Tibial nerve (tissue), 4 donors: ENCODE data around the gene FNDC4. TPM values are rescaled to one million over a fixed set of nuclear protein-coding genes. Genes with fewer than 3 reads are reported as not detected.

Experiments
- DNase-seq, 2 donors: peaks; one replicate each; pipeline ENCODE4 v3.0.0-alpha.2; 2019; ENCODE audit warnings: low spot score in 2 of 2
- H3K27ac ChIP-seq, 4 donors: fragments of 200-600 bp; sonication (generic) in 3 of 4; one replicate each; pipeline ENCODE4 v1.5.1; 2017 to 2019; ENCODE audit warnings: mild to moderate bottlenecking in 1 of 4
- H3K27me3 ChIP-seq, 2 donors: fragments of 200-600 bp; sonication (generic) in 1 of 2; one replicate each; pipeline versions ENCODE4 v1.5.1 to v1.6.0; 2017 to 2019
- H3K36me3 ChIP-seq, 3 donors: fragments of 200-600 bp; sonication (generic); one replicate each; pipeline ENCODE4 v1.5.1; 2018 to 2019
- H3K4me1 ChIP-seq, 4 donors: fragments of 200-600 bp; sonication (generic) in 3 of 4; one replicate each; pipeline ENCODE4 v1.5.1; 2017 to 2019
- H3K4me3 ChIP-seq, 4 donors: fragments of 200-600 bp; sonication (generic) in 3 of 4; one replicate each; pipeline ENCODE4 v1.5.1; 2017 to 2019; ENCODE audit warnings: mild to moderate bottlenecking in 1 of 4, moderate library complexity in 1 of 4
- H3K9me3 ChIP-seq, 4 donors: fragments of 200-600 bp; sonication (generic) in 3 of 4; one replicate each; pipeline ENCODE4 v1.5.1; 2017 to 2019
- CTCF ChIP-seq, 5 experiments: fragments of 200-600 bp in 3 of 5; fragments of 450-650 bp in 2 of 5; sonication (generic) in 3 of 5; IDR thresholded peaks; one replicate each; pipeline ENCODE4 v1.5.1; 2016 to 2019; ENCODE audit warnings: antibody characterized with exemption in 5 of 5, mild to moderate bottlenecking in 3 of 5, moderate library complexity in 2 of 5
- EP300 ChIP-seq, 2 donors: sonication (generic); formaldehyde crosslinking; IDR thresholded peaks; one replicate each; pipeline ENCODE4 v1.6.1; 2017; ENCODE audit warnings: antibody characterized with exemption in 2 of 2, mild to moderate bottlenecking in 1 of 2
- POLR2A ChIP-seq, 2 donors: fragments of 450-650 bp; IDR thresholded peaks; one replicate each; pipeline ENCODE4 v1.6.1; 2017; ENCODE audit warnings: antibody characterized with exemption in 2 of 2, mild to moderate bottlenecking in 2 of 2, moderate library complexity in 2 of 2
- WGBS, 2 donors: methylation state at CpG; one replicate each; pipeline ENCODE4 v1.1.5; 2018; 5-methylcytosine and 5-hydroxymethylcytosine counted together
- total RNA-seq, 4 donors: library from RNA; depleted of rRNA; stranded (reverse); fragments of >200 nt; gene quantifications; one replicate each; pipeline ENCODE4 v1.1.0, GENCODE V29; 2016

FNDC4 gene
- total RNA-seq, 4 donors from 2014 or later, result 7.0 to 30.3 (median 9.3) TPM

- DNase-seq, result no peak
- H3K27me3 ChIP-seq, result no peaks in the 10 kb centered on the region
- WGBS, 2 donors, result 89 to 91% methylated on average over 7 of the region's 7 CpGs
- H3K36me3 ChIP-seq, result peaks cover 4 to 97% (median 8%) of the 10 kb centered on the region in 3 donors
- H3K27ac ChIP-seq, result no peak overlapping the region
- no peak overlapping the region for H3K4me3 ChIP-seq
- no peak for TF ChIP-seq EP300 (IDR thresholded peaks at IDR 0.05)
- no peak for TF ChIP-seq POLR2A (IDR thresholded peaks at IDR 0.05)
- TF ChIP-seq CTCF (IDR thresholded peaks at IDR 0.05), result no peak
- H3K4me1 ChIP-seq, result no peaks in the 10 kb centered on the region
- no peaks in the 10 kb centered on the region for H3K9me3 ChIP-seq
These were observed 41.0 kb downstream of the FNDC4 start for GRCh38 chr2:27453968-27454367.

GRCh38 chr2:27451095-27451494 is 43.9 kb downstream of the FNDC4 start:
- Histone ChIP-seq H3K9me3 (no peaks in the 10 kb centered on the region), H3K4me3 (no peak overlapping the region), H3K27ac (no peak overlapping the region), H3K27me3 (no peaks in the 10 kb centered on the region), H3K4me1 (no peaks in the 10 kb centered on the region), H3K36me3 (peaks cover 0 to 92% (median 6%) of the 10 kb centered on the region in 3 donors)
- 86 to 97% methylated on average over 1 of the region's 1 CpG for WGBS, 2 donors
- no peak for DNase-seq
- TF ChIP-seq EP300 (IDR thresholded peaks at IDR 0.05) (no peak), POLR2A (IDR thresholded peaks at IDR 0.05) (no peak), CTCF (IDR thresholded peaks at IDR 0.05) (no peak)

- 74 to 77% methylated on average over 3 of the region's 3 CpGs for WGBS, 2 donors
- no peak overlapping the region for H3K27ac ChIP-seq
- no peak for DNase-seq
- no peak overlapping the region for H3K4me3 ChIP-seq
- H3K4me1 ChIP-seq, result no peaks in the 10 kb centered on the region
- TF ChIP-seq POLR2A (IDR thresholded peaks at IDR 0.05), result no peak
- TF ChIP-seq CTCF (IDR thresholded peaks at IDR 0.05), result no peak
- TF ChIP-seq EP300 (IDR thresholded peaks at IDR 0.05), result no peak
- no peaks in the 10 kb centered on the region for H3K27me3 ChIP-seq
- no peaks in the 10 kb centered on the region for H3K9me3 ChIP-seq
- peaks cover 0 to 91% (median 6%) of the 10 kb centered on the region in 3 donors for H3K36me3 ChIP-seq
These were observed 46.6 kb downstream of the FNDC4 start for GRCh38 chr2:27448381-27448780.

GRCh38 chr2:27446057-27446456 is 48.9 kb downstream of the FNDC4 start:
- TF ChIP-seq EP300 (IDR thresholded peaks at IDR 0.05), result no peak
- TF ChIP-seq CTCF (IDR thresholded peaks at IDR 0.05), result no peak
- TF ChIP-seq POLR2A (IDR thresholded peaks at IDR 0.05), result no peak
- no peaks in the 10 kb centered on the region for H3K27me3 ChIP-seq
- 89 to 90% methylated on average over 3 of the region's 3 CpGs for WGBS, 2 donors
- DNase-seq, result no peak
- H3K27ac ChIP-seq, result peak overlapping the region in 1 of 4 donors; percentile 63
- no peak overlapping the region for H3K4me3 ChIP-seq
- peaks cover 0 to 14% (median 0%) of the 10 kb centered on the region in 4 donors for H3K4me1 ChIP-seq
- peaks cover 6 to 91% (median 11%) of the 10 kb centered on the region in 3 donors for H3K36me3 ChIP-seq
- H3K9me3 ChIP-seq, result no peaks in the 10 kb centered on the region

GRCh38 chr2:27445615-27446014 is 49.4 kb downstream of the FNDC4 start:
- Histone ChIP-seq H3K9me3 (no peaks in the 10 kb centered on the region), H3K36me3 (peaks cover 6 to 92% (median 16%) of the 10 kb centered on the region in 3 donors), H3K27ac (peak overlapping the region in 1 of 4 donors; percentile 63), H3K4me1 (peaks cover 0 to 14% (median 0%) of the 10 kb centered on the region in 4 donors), H3K27me3 (no peaks in the 10 kb centered on the region), H3K4me3 (no peak overlapping the region)
- 91 to 93% methylated on average over 8 of the region's 8 CpGs for WGBS, 2 donors
- TF ChIP-seq EP300 (IDR thresholded peaks at IDR 0.05) (no peak), CTCF (IDR thresholded peaks at IDR 0.05) (no peak), POLR2A (IDR thresholded peaks at IDR 0.05) (no peak)
- DNase-seq, result no peak
